A549 (cell line): ENCODE results near the gene DCBLD1. TPM values are rescaled to one million over a fixed set of nuclear protein-coding genes. Genes with fewer than 3 reads are reported as not detected.

Experiments
- ATAC-seq, 2 experiments: fragments of 200-7000 bp in 1 of 2; fragments of >200 bp in 1 of 2; cut with Nextera tagmentation in 1 of 2; cut with Tn5 transposase in 1 of 2; 3 replicates each; pipeline versions ENCODE4 v1.8.0 to v1.9.1; 2018 to 2020; ENCODE audit warnings: mild to moderate bottlenecking in 1 of 2, moderate library complexity in 1 of 2
- CTCF ChIA-PET: fragments of 300-600 bp; sonication (Branson Sonifier 250); formaldehyde crosslinking; extraction: SDS; loops from one replicate; lab custom pipeline; 2021; ENCODE audit warnings: antibody characterized with exemption, inconsistent platforms; lab: Yijun Ruan, JAX
- POLR2A ChIA-PET: fragments of 350-600 bp; formaldehyde crosslinking; extraction: SDS; loops from one replicate; lab custom pipeline; 2021; ENCODE audit warnings: antibody characterized with exemption, inconsistent platforms; lab: Yijun Ruan, JAX
- DNase-seq, 2 experiments: peaks; one replicate each; pipeline versions ENCODE4 v3.0.0 to v3.0.0-alpha.2; 2011 to 2016; ENCODE audit warnings: low read depth in 1 of 2, low spot score in 1 of 2
- FAIRE-seq: peaks from 2 replicates; lab custom pipeline; 2011; peaks lifted over from hg19 to GRCh38; lab: Jason Lieb, UNC
- H3K27ac ChIP-seq, 2 experiments: fragments of >200 bp; sonication (Bioruptor Twin); formaldehyde crosslinking; 3 replicates each; pipeline ENCODE4 v1.5.1; 2016 to 2017
- H3K4me1 ChIP-seq: fragments of >200 bp; sonication (Bioruptor Twin); formaldehyde crosslinking; 3 replicates; pipeline ENCODE4 v1.6.1; 2016
- H3K4me2 ChIP-seq: fragments of >200 bp; sonication (Bioruptor Twin); formaldehyde crosslinking; 3 replicates; pipeline ENCODE4 v1.6.1; 2016
- H3K4me3 ChIP-seq: fragments of >200 bp; sonication (Bioruptor Twin); formaldehyde crosslinking; 3 replicates; pipeline ENCODE4 v1.5.1; 2016
- H3K9me3 ChIP-seq: fragments of >200 bp; sonication (Bioruptor Twin); formaldehyde crosslinking; 3 replicates; pipeline ENCODE4 v1.6.1; 2016
- BCL3 ChIP-seq: fragments of >200 bp; sonication (Bioruptor Twin); formaldehyde crosslinking; IDR thresholded peaks from 3 replicates; pipeline ENCODE4 v1.6.1; 2016
- CBX2 ChIP-seq: fragments of 200-600 bp; sonication (generic); IDR thresholded peaks from 2 replicates; pipeline ENCODE4 v1.6.1; 2016; ENCODE audit warnings: low read depth, mild to moderate bottlenecking, borderline replicate concordance
- CBX8 ChIP-seq: fragments of 200-600 bp; sonication (generic); IDR thresholded peaks from 2 replicates; pipeline ENCODE4 v1.6.1; 2016
- CEBPB ChIP-seq, 2 experiments: fragments of >200 bp in 1 of 2; sonication (Bioruptor Twin) in 1 of 2; formaldehyde crosslinking in 1 of 2; IDR thresholded peaks; 2 replicates each; pipeline ENCODE4 v1.6.1; 2012 to 2016
- CTCF ChIP-seq: fragments of >200 bp; sonication (Bioruptor Twin); formaldehyde crosslinking; IDR thresholded peaks from 3 replicates; pipeline ENCODE4 v1.5.1; 2016
- E2F6 ChIP-seq: IDR thresholded peaks from 2 replicates; pipeline ENCODE4 v1.6.1; 2012; ENCODE audit warnings: low read depth, borderline replicate concordance
- ELK1 ChIP-seq: fragments of 150-350 bp; IDR thresholded peaks from 2 replicates; pipeline ENCODE4 v1.6.1; 2014; ENCODE audit warnings: low read depth, mild to moderate bottlenecking, low read length
- EP300 ChIP-seq, 2 experiments: fragments of >200 bp; sonication (Bioruptor Twin); formaldehyde crosslinking; IDR thresholded peaks; 2 replicates in 1 of 2; 3 replicates in 1 of 2; pipeline ENCODE4 v1.6.1; 2016 to 2017
- ESRRA ChIP-seq: fragments of 150-350 bp; IDR thresholded peaks from 2 replicates; pipeline ENCODE4 v1.6.1; 2014; ENCODE audit warnings: mild to moderate bottlenecking, low read length, borderline replicate concordance
- GATA3 ChIP-seq: IDR thresholded peaks from 2 replicates; pipeline ENCODE4 v1.6.1; 2012; ENCODE audit warnings: borderline replicate concordance
- HDAC2 ChIP-seq: fragments of 200-600 bp; sonication (generic); IDR thresholded peaks from 2 replicates; pipeline ENCODE4 v1.6.1; 2016
- HES2 ChIP-seq: fragments of >200 bp; sonication (Bioruptor Twin); formaldehyde crosslinking; IDR thresholded peaks from 2 replicates; pipeline ENCODE4 v1.6.1; 2016
- HEYL ChIP-seq: fragments of 250-450 bp; sonication (Bioruptor Pico); IDR thresholded peaks from 2 replicates; pipeline ENCODE4 v1.8.0; 2021; ENCODE audit warnings: mild to moderate bottlenecking, moderate library complexity
- HOXB13 ChIP-seq: fragments of 250-450 bp; sonication (Bioruptor Pico); IDR thresholded peaks from 2 replicates; pipeline ENCODE4 v1.5.0; 2020; ENCODE audit warnings: low read depth, mild to moderate bottlenecking, moderate library complexity
- HOXB5 ChIP-seq: fragments of 250-450 bp; sonication (Bioruptor Pico); IDR thresholded peaks from 2 replicates; pipeline ENCODE4 v1.5.0; 2020; ENCODE audit warnings: mild to moderate bottlenecking, moderate library complexity
- JUN ChIP-seq, 2 experiments: fragments of >200 bp; sonication (Bioruptor Twin); formaldehyde crosslinking; IDR thresholded peaks; 2 replicates in 1 of 2; 3 replicates in 1 of 2; pipeline ENCODE4 v1.6.1; 2016 to 2017
- JUNB ChIP-seq: fragments of >200 bp; sonication (Bioruptor Twin); formaldehyde crosslinking; IDR thresholded peaks from 2 replicates; pipeline ENCODE4 v1.6.1; 2016
- KDM1A ChIP-seq: fragments of 200-600 bp; sonication (generic); IDR thresholded peaks from 2 replicates; pipeline ENCODE4 v1.6.1; 2016; ENCODE audit warnings: low read depth, mild to moderate bottlenecking
- KDM5A ChIP-seq: fragments of 200-600 bp; sonication (generic); IDR thresholded peaks from 2 replicates; pipeline ENCODE4 v1.6.1; 2016; ENCODE audit warnings: antibody characterized with exemption, mild to moderate bottlenecking
- MAX ChIP-seq: IDR thresholded peaks from 2 replicates; pipeline ENCODE4 v1.6.1; 2012
- NPAS2 ChIP-seq: fragments of 250-450 bp; sonication (Bioruptor Pico); IDR thresholded peaks from 2 replicates; pipeline ENCODE4 v1.8.0; 2022; ENCODE audit warnings: mild to moderate bottlenecking, moderate library complexity, borderline replicate concordance
- NR3C1 ChIP-seq: fragments of >200 bp; sonication (Bioruptor Twin); formaldehyde crosslinking; IDR thresholded peaks from 3 replicates; pipeline ENCODE4 v1.6.1; 2017
- POLR2A ChIP-seq: IDR thresholded peaks from 2 replicates; pipeline ENCODE4 v1.6.1; 2012; ENCODE audit warnings: mild to moderate bottlenecking, low read length
- RAD21 ChIP-seq, 2 experiments: fragments of >200 bp in 1 of 2; sonication (Bioruptor Twin) in 1 of 2; formaldehyde crosslinking in 1 of 2; IDR thresholded peaks in 1 of 2; conservative IDR thresholded peaks in 1 of 2; 2 replicates in 1 of 2; 3 replicates in 1 of 2; pipeline ENCODE4 v1.6.1; 2012 to 2018; ENCODE audit warnings: inconsistent platforms in 1 of 2
- RARB ChIP-seq: fragments of 250-450 bp; sonication (Bioruptor Pico); IDR thresholded peaks from 2 replicates; pipeline ENCODE4 v1.8.0; 2021; ENCODE audit warnings: mild to moderate bottlenecking, moderate library complexity
- RFX5 ChIP-seq: fragments of 450-650 bp; IDR thresholded peaks from 2 replicates; pipeline ENCODE4 v1.7.1; 2014; ENCODE audit warnings: antibody characterized with exemption, mild to moderate bottlenecking, moderate library complexity
- SMC3 ChIP-seq: fragments of >200 bp; sonication (Bioruptor Twin); formaldehyde crosslinking; IDR thresholded peaks from 3 replicates; pipeline ENCODE4 v1.6.1; 2018; ENCODE audit warnings: inconsistent platforms
- TFCP2L1 ChIP-seq: fragments of 250-450 bp; sonication (Bioruptor Pico); IDR thresholded peaks from 2 replicates; pipeline ENCODE4 v1.5.0; 2021; ENCODE audit warnings: mild to moderate bottlenecking
- USF2 ChIP-seq: fragments of 450-650 bp; IDR thresholded peaks from 2 replicates; pipeline ENCODE4 v1.6.1; 2014; ENCODE audit warnings: antibody characterized with exemption
- ZC3H11A ChIP-seq: fragments of 450-650 bp; IDR thresholded peaks from 2 replicates; pipeline ENCODE4 v1.6.1; 2014; ENCODE audit warnings: antibody characterized with exemption, mild to moderate bottlenecking
- ZFP36 ChIP-seq: fragments of 450-650 bp; IDR thresholded peaks from 2 replicates; pipeline ENCODE4 v1.6.1; 2014; ENCODE audit warnings: borderline replicate concordance; ENCODE audit not compliant: partially characterized antibody
- ZSCAN20 ChIP-seq: fragments of 250-450 bp; sonication (Bioruptor Pico); IDR thresholded peaks from 2 replicates; pipeline ENCODE4 v1.8.0; 2022; ENCODE audit warnings: mild to moderate bottlenecking, moderate library complexity
- WGBS: methylation state at CpG from one replicate; pipeline ENCODE4 v1.1.6; 2017; ENCODE audit errors: missing lambda C conversion rate; 5-methylcytosine and 5-hydroxymethylcytosine counted together
- polyA plus RNA-seq, 4 experiments: library from polyadenylated mRNA; depleted of rRNA in 3 of 4; stranded (reverse); fragments of >200 nt; fragmentation: RNase III in 1 of 4; extraction: RNeasy Plus Mini Kit Qiagen cat#74134 plus additional on column Dnase treatment in 1 of 4; gene quantifications; 2 replicates in 3 of 4; 3 replicates in 1 of 4; pipeline ENCODE4 v1.2.3, GENCODE V29; 2011 to 2017

Gene DCBLD1
- polyA plus RNA-seq, 2 of the 4 experiments (the other 2 are of a cell fraction): 49.1 to 60.4 TPM

- no peak for DNase-seq
- WGBS: 94% methylated on average over 3 of the region's 3 CpGs
- peaks cover 21% of the 10 kb centered on the region for H3K4me1 ChIP-seq
- TF ChIP-seq MAX (no peak), EP300 (IDR thresholded peaks at IDR 0.05) (no peak), HOXB5 (CRISPR knock-in tag) (no peak), E2F6 (no peak), SMC3 (no peak), POLR2A (no peak), JUNB (no peak), CEBPB (IDR thresholded peaks at IDR 0.05) (no peak), KDM1A (no peak), JUN (IDR thresholded peaks at IDR 0.05) (no peak), RARB (CRISPR knock-in tag) (no peak), USF2 (no peak), HEYL (CRISPR knock-in tag) (no peak), HES2 (no peak), NPAS2 (CRISPR knock-in tag) (no peak), ELK1 (no peak), CBX8 (no peak), GATA3 (no peak), ZSCAN20 (no peak), HDAC2 (no peak)
- POLR2A ChIA-PET: interaction anchor here (0.5 kb wide), 1 partner anchor 105 kb away, joined by 3 read pairs; no protein-coding TSS in a partner anchor
- ATAC-seq: peak in 1 of 2 experiments; percentile 25; a peak in 3 of 6 replicates
- no peak overlapping the region for H3K4me2 ChIP-seq
- no peaks in the 10 kb centered on the region for H3K9me3 ChIP-seq
- no peak for FAIRE-seq
- H3K27ac ChIP-seq: peak overlapping the region in 1 of 2 experiments; percentile 27; a peak in 2 of 6 replicates
- CTCF ChIA-PET: interaction anchor here (1.0 to 2.6 kb wide), 7 partner anchors 12 to 205 kb away, joined by 3 to 14 read pairs (median 6); no protein-coding TSS in a partner anchor
- no peak overlapping the region for H3K4me3 ChIP-seq
Observed at GRCh38 chr6:117557951-117558350, 75.5 kb downstream of the DCBLD1 start.

- FAIRE-seq (no peak), ATAC-seq (0 out of 6 replicates have a peak, but pooled peaks of 1 of the 2 experiments have one; percentile 5), DNase-seq (no peak)
- 89% methylated on average over 4 of the region's 4 CpGs for WGBS
- H3K4me3 ChIP-seq: no peak overlapping the region
- TF ChIP-seq EP300 (IDR thresholded peaks at IDR 0.05) (no peak), HEYL (CRISPR knock-in tag) (no peak), TFCP2L1 (CRISPR knock-in tag) (no peak), HOXB13 (no peak), ZSCAN20 (no peak), BCL3 (no peak), SMC3 (no peak), KDM5A (no peak), CBX2 (no peak), CTCF (no peak), GATA3 (no peak), ZFP36 (no peak), ZC3H11A (no peak), NR3C1 (no peak), ESRRA (no peak), RFX5 (no peak), RAD21 (conservative IDR thresholded peaks at IDR 0.05 in 1 of 2, IDR thresholded peaks at IDR 0.05 in 1 of 2) (no peak)
- ChIA-PET CTCF (interaction anchor here (1.1 to 2.1 kb wide), 5 partner anchors 13 to 206 kb away, joined by 3 to 13 read pairs (median 6); no protein-coding TSS in a partner anchor), POLR2A (no interaction called here)
- H3K27ac ChIP-seq: no peak overlapping the region
- peaks cover 21% of the 10 kb centered on the region for H3K4me1 ChIP-seq
- H3K9me3 ChIP-seq: no peaks in the 10 kb centered on the region
- H3K4me2 ChIP-seq: no peak overlapping the region
Observed at GRCh38 chr6:117558818-117559217, 76.3 kb downstream of the DCBLD1 start.
